GM12801 (cell line): ENCODE data around the gene ASIC2.

Source experiments
- TF ChIP-seq, protein P1 (sequence below): IDR thresholded peaks from one replicate; pipeline ENCODE4 v1.5.1; 2011; ENCODE audit warnings: control low read depth; ENCODE audit not compliant: insufficient read length; ENCODE audit errors: extremely low read depth

The ASIC2 gene

DNA sequence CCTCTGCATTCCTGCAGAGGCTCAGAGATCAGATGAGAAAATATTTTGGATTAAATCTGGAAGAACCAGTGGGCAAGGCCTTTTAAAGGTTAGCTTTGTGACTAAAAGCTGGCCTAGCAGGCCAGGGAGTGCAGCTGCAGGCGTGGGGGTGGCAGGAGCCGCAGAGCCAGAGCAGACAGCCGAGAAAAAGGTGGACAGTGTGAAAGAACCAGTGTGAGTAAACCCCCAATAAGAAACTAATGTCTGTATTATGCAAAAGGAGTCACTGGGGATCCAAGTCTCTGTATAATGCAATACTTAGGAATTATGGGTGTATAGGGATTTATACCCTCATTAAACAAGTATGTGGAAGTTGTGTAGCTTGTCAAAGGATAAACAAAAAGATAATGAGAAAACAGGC lies 322.8 kb downstream of the ASIC2 start:
- TF ChIP-seq, protein P1, sequence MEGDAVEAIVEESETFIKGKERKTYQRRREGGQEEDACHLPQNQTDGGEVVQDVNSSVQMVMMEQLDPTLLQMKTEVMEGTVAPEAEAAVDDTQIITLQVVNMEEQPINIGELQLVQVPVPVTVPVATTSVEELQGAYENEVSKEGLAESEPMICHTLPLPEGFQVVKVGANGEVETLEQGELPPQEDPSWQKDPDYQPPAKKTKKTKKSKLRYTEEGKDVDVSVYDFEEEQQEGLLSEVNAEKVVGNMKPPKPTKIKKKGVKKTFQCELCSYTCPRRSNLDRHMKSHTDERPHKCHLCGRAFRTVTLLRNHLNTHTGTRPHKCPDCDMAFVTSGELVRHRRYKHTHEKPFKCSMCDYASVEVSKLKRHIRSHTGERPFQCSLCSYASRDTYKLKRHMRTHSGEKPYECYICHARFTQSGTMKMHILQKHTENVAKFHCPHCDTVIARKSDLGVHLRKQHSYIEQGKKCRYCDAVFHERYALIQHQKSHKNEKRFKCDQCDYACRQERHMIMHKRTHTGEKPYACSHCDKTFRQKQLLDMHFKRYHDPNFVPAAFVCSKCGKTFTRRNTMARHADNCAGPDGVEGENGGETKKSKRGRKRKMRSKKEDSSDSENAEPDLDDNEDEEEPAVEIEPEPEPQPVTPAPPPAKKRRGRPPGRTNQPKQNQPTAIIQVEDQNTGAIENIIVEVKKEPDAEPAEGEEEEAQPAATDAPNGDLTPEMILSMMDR: no peak

DNA sequence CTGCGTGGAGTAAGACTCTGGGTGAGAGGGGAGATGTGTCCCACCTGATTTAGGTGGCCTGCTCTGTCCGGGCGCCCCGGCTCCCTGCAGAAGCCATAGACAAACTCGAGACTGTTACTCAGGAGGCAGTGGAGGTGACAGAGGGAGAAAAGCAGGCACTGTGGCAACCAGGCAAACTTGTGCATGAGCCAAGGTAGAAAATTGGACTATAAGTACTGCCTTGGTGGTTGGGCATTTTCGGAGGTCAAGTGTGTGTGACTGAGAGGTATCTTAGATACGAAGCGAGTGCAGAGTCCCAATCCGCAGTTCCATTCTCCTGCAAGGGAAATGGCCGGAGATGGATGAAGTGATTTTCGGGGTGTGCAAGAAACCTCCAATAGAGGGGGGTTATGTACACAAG lies 328.6 kb downstream of the ASIC2 start:
- TF ChIP-seq, protein P1: no peak
